HCT116 (cell line): ENCODE data around the gene SLX9. TPM values are rescaled to one million over a fixed set of nuclear protein-coding genes. Genes with fewer than 3 reads are reported as not detected.

Experiments used
- ATAC-seq: fragments of 200-7000 bp; cut with Tn5 transposase; 2 replicates; pipeline ENCODE4 v1.9.1; 2020; ENCODE audit warnings: mild to moderate bottlenecking, moderate library complexity
- BruUV-seq: library from RNA; stranded (reverse); fragments of 400-500 nt; replicated peaks from 2 replicates; lab custom pipeline; 2021; lab: Mats Ljungman, UMichigan
- CTCF ChIA-PET: fragments of 300-600 bp; sonication (Branson Sonifier 250); formaldehyde crosslinking; loops from one replicate; lab custom pipeline; 2021; ENCODE audit warnings: antibody characterized with exemption; lab: Charles Lee
- POLR2A ChIA-PET: fragments of 300-600, 350-600 bp; sonication (Branson Sonifier 250); formaldehyde crosslinking; loops from one replicate; lab custom pipeline; 2021; ENCODE audit warnings: antibody characterized with exemption; lab: Charles Lee
- RAD21 ChIA-PET, 2 experiments: fragments of 300-600 bp; sonication (Branson Sonifier 250); formaldehyde crosslinking; loops; one replicate each; lab custom pipeline; 2023; ENCODE audit warnings: low total read pairs in 2 of 2; ENCODE audit not compliant: uncharacterized antibody in 2 of 2, unreplicated experiment in 2 of 2, low non-redundant PET in 1 of 2; lab: Charles Lee
- DNase-seq: peaks from one replicate; pipeline ENCODE4 v3.0.0-alpha.2; 2010; ENCODE audit warnings: low read depth, low spot score
- H2AFZ ChIP-seq: fragments of 200-600 bp; shearing (Covaris generic), sonication (generic); 2 replicates; pipeline ENCODE4 v1.6.1; 2017; ENCODE audit warnings: low read depth, mixed run types, mixed read lengths, antibody characterized with exemption, low read length; ENCODE audit not compliant: poor library complexity, severe bottlenecking
- H3K27ac ChIP-seq: 2 replicates; pipeline ENCODE4 v1.5.1; 2012; ENCODE audit warnings: low read depth, low read length
- H3K27me3 ChIP-seq: fragments of 200-600 bp; sonication (generic); 2 replicates; pipeline ENCODE4 v1.6.1; 2016; ENCODE audit warnings: mixed run types, low read length, mixed read lengths; ENCODE audit not compliant: insufficient read depth
- H3K36me3 ChIP-seq, 2 experiments: fragments of 200-500 bp in 1 of 2; fragments of 200-600 bp in 1 of 2; sonication (Bioruptor generic) in 1 of 2; sonication (generic) in 1 of 2; 2 replicates each; pipeline versions ENCODE4 v1.5.1 to v1.6.1; 2014 to 2016; ENCODE audit warnings: low read length in 2 of 2, inconsistent platforms in 1 of 2, mixed read lengths in 1 of 2, mixed run types in 1 of 2; ENCODE audit not compliant: insufficient read depth in 2 of 2, control insufficient read depth in 1 of 2
- H3K4me1 ChIP-seq, 2 experiments: fragments of 200-600 bp in 1 of 2; sonication (generic) in 1 of 2; 2 replicates each; pipeline versions ENCODE4 v1.5.1 to v1.6.1; 2012 to 2017; ENCODE audit warnings: low read length in 2 of 2, inconsistent platforms in 1 of 2, mild to moderate bottlenecking in 1 of 2, mixed read lengths in 1 of 2, mixed run types in 1 of 2, moderate library complexity in 1 of 2; ENCODE audit not compliant: insufficient read depth in 2 of 2, control insufficient read depth in 1 of 2
- H3K4me2 ChIP-seq: fragments of 200-600 bp; sonication (generic); 2 replicates; pipeline ENCODE4 v1.6.1; 2017; ENCODE audit warnings: mixed run types, low read length, mixed read lengths
- H3K4me3 ChIP-seq, 2 experiments: fragments of 200-600 bp in 1 of 2; sonication (generic) in 1 of 2; replicated peaks in 1 of 2; 2 replicates each; pipeline ENCODE4 v1.5.1; 2011 to 2016; ENCODE audit warnings: low read length in 2 of 2, control low read depth in 1 of 2, low read depth in 1 of 2, mild to moderate bottlenecking in 1 of 2, mixed read lengths in 1 of 2, mixed run types in 1 of 2
- H3K79me2 ChIP-seq: fragments of 200-600 bp; sonication (generic); 2 replicates; pipeline ENCODE4 v1.6.1; 2017; ENCODE audit warnings: mild to moderate bottlenecking, mixed run types, low read length, moderate library complexity, mixed read lengths; ENCODE audit not compliant: insufficient read depth
- H3K9ac ChIP-seq: fragments of 200-600 bp; sonication (generic); 2 replicates; pipeline ENCODE4 v1.6.1; 2016; ENCODE audit warnings: low read length, mixed read lengths
- H3K9me2 ChIP-seq: fragments of 200-600 bp; sonication (generic), shearing (Covaris generic); 2 replicates; pipeline ENCODE4 v1.6.1; 2017; ENCODE audit warnings: mixed run types, mild to moderate bottlenecking, moderate library complexity; ENCODE audit not compliant: insufficient read depth
- H3K9me3 ChIP-seq, 2 experiments: fragments of 200-500 bp in 1 of 2; fragments of 200-600 bp in 1 of 2; sonication (Bioruptor generic) in 1 of 2; sonication (generic) in 1 of 2; 2 replicates each; pipeline ENCODE4 v1.6.1; 2014 to 2017; ENCODE audit warnings: low read length in 2 of 2, mixed read lengths in 2 of 2, inconsistent platforms in 1 of 2, low read depth in 1 of 2, mild to moderate bottlenecking in 1 of 2, mixed run types in 1 of 2, moderate library complexity in 1 of 2; ENCODE audit not compliant: control insufficient read depth in 1 of 2, insufficient read depth in 1 of 2
- H4K20me1 ChIP-seq: fragments of 200-600 bp; sonication (generic), shearing (Covaris generic); 2 replicates; pipeline ENCODE4 v1.6.1; 2017; ENCODE audit warnings: mixed run types, mild to moderate bottlenecking, moderate library complexity; ENCODE audit not compliant: insufficient read depth
- ATF3 ChIP-seq: IDR thresholded peaks from 2 replicates; pipeline ENCODE4 v1.6.1; 2012
- EGR1 ChIP-seq: IDR thresholded peaks from 2 replicates; pipeline ENCODE4 v1.6.1; 2012; ENCODE audit warnings: low read depth
- ELF1 ChIP-seq: IDR thresholded peaks from 2 replicates; pipeline ENCODE4 v1.6.1; 2012; ENCODE audit warnings: low read depth, borderline replicate concordance
- EZH2 ChIP-seq: fragments of 200-600 bp; sonication (generic); IDR thresholded peaks from 2 replicates; pipeline ENCODE4 v1.6.1; 2017; ENCODE audit warnings: antibody characterized with exemption, mixed run types
- EZH2phosphoT487 ChIP-seq: fragments of 200-600 bp; IDR thresholded peaks from 2 replicates; pipeline ENCODE4 v1.6.1; 2018; ENCODE audit warnings: antibody characterized with exemption, borderline replicate concordance
- FOSL1 ChIP-seq: IDR thresholded peaks from 2 replicates; pipeline ENCODE4 v1.6.1; 2012; ENCODE audit warnings: low read depth
- JUND ChIP-seq: IDR thresholded peaks from 2 replicates; pipeline ENCODE4 v1.6.1; 2012
- MAX ChIP-seq: IDR thresholded peaks from 2 replicates; pipeline ENCODE4 v1.6.1; 2012
- POLR2A ChIP-seq: IDR thresholded peaks from 2 replicates; pipeline ENCODE4 v1.7.0; 2011; ENCODE audit warnings: borderline replicate concordance; ENCODE audit not compliant: insufficient read depth, insufficient read length; ENCODE audit errors: extremely low read depth
- RAD21 ChIP-seq: IDR thresholded peaks from 2 replicates; pipeline ENCODE4 v1.6.1; 2012; ENCODE audit warnings: low read depth, mild to moderate bottlenecking
- REST ChIP-seq: IDR thresholded peaks from 2 replicates; pipeline ENCODE4 v1.6.1; 2012; ENCODE audit warnings: low read depth
- SP1 ChIP-seq: IDR thresholded peaks from 2 replicates; pipeline ENCODE4 v1.6.1; 2012; ENCODE audit warnings: low read depth
- ZFX ChIP-seq: fragments of 450-650 bp; IDR thresholded peaks from 2 replicates; pipeline ENCODE4 v1.6.1; 2017
- ZNF274 ChIP-seq: fragments of 200-500 bp; sonication (Bioruptor generic); IDR thresholded peaks from 2 replicates; pipeline ENCODE4 v1.6.1; 2014; ENCODE audit warnings: mild to moderate bottlenecking, low read depth, low read length, inconsistent platforms
- intact Hi-C: fragments of 100-400 bp; cut with micrococcal nuclease; formaldehyde crosslinking; loops from 2 replicates; pipeline ENCODE4 v1.10.0; 2022
- total RNA-seq: library from RNA; stranded (reverse); gene quantifications from one replicate; pipeline ENCODE4 v1.2.1, GENCODE V29; 2021; ENCODE audit not compliant: unreplicated experiment
- TF ChIP-seq, protein P1 (sequence below), 3 experiments: fragments of 200-600 bp in 1 of 3; sonication (generic) in 1 of 3; IDR thresholded peaks in 2 of 3; conservative IDR thresholded peaks in 1 of 3; 2 replicates each; pipeline ENCODE4 v1.5.1; 2012 to 2017; ENCODE audit warnings: low read depth in 2 of 3, low read length in 2 of 3, antibody characterized with exemption in 1 of 3, borderline replicate concordance in 1 of 3, control low read depth in 1 of 3, mild to moderate bottlenecking in 1 of 3, mixed read lengths in 1 of 3, mixed run types in 1 of 3, moderate library complexity in 1 of 3; ENCODE audit not compliant: insufficient read depth in 1 of 3

Gene SLX9
- total RNA-seq, 1 experiment from 2014 or later = 61.9 TPM

DNA sequence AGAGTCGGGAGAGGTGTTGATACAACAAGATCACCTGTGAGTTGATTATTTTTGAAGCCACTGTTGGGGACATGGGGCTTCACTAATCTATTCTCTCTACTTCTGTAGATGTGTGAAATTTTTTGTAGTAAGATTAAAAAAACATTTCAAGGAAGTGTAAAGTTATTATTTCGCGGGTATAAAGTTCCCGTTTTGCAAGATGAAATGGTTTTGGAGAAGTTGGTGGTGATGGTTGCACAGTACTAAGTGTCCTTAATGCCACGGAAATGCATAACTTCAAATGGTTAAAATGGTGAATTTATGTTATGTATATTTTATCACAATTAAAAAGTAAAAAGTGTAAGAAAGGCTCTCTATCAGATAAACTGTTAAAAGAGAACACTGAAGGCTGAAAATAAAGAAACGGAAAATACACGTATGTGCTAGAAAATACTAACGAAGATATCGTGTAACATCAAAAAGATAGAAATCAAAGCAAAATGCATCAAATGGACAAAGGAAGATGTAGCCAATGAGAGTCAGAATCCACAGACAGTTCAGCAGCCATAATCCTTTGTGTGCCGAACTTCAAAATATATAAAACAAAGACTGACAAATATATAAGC is 16.2 kb upstream of the SLX9 start:
- no peaks in the 10 kb centered on the region for H3K9me3 ChIP-seq
- peaks cover 17 to 23% of the 10 kb centered on the region in 2 experiments for H3K4me1 ChIP-seq
- H3K27me3 ChIP-seq = peaks cover 64% of the 10 kb centered on the region
- no TSS peak for BruUV-seq
- H3K4me3 ChIP-seq = no peak overlapping the region
- TF ChIP-seq EGR1 = no peak
- no peak for TF ChIP-seq ELF1
- no peak for TF ChIP-seq RAD21
- no peaks in the 10 kb centered on the region for H3K36me3 ChIP-seq
- no peaks in the 10 kb centered on the region for H3K79me2 ChIP-seq
- POLR2A ChIA-PET = no interaction called here
- no peak overlapping the region for H2AFZ ChIP-seq
- RAD21 ChIA-PET = no interaction called here
- H3K27ac ChIP-seq = no peak overlapping the region
- no peaks in the 10 kb centered on the region for H4K20me1 ChIP-seq
- intact Hi-C loops = no loop called here
- ATAC-seq = no peak
- no peak overlapping the region for H3K4me2 ChIP-seq
- DNase-seq = no peak
- H3K9me2 ChIP-seq = no peaks in the 10 kb centered on the region
- CTCF ChIA-PET = no interaction called here
- no peak overlapping the region for H3K9ac ChIP-seq

DNA sequence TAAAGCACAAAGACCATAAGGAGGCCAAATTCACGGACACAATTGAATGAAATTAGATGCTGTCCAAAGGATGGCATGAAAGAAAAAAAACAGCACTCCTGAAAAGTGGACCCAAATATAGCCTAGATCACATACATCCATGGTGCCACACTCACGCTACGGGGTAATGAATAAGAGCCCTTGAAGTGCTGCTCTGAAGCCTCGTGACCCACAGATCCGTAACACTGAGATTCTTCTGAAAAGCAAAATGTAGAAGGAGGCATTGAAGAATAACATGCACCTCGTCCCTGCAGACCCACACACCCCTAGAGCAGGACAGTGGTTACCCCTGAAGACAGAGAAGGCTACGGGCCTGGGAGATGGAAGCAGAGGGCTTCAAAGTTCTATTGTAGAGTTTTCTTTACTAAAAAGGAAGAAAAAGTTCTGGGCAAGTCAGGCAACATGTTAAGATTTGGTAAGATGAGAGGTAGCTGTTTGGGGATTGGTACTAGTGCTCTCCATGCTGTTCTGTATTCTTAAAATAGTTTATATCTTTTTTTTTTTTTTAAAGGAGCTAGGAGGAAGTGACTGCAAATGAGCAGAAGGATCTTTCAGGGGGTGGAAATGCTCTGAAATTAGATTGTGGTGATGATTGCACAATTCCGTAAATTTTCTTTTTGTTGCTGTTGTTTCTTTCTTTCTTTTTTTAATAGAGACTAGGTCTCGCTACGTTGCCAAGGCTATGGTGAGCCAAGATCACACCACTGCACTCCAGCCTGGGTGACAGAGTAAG is 15.0 kb upstream of the SLX9 start:
- Histone ChIP-seq H3K79me2 (no peaks in the 10 kb centered on the region), H3K27ac (no peak overlapping the region), H3K27me3 (peaks cover 68% of the 10 kb centered on the region), H3K4me2 (no peak overlapping the region), H3K9me3 (no peaks in the 10 kb centered on the region), H3K36me3 (no peaks in the 10 kb centered on the region), H2AFZ (no peak overlapping the region), H3K4me3 (no peak overlapping the region), H3K9me2 (no peaks in the 10 kb centered on the region), H4K20me1 (no peaks in the 10 kb centered on the region), H3K4me1 (peaks cover 20 to 34% of the 10 kb centered on the region in 2 experiments), H3K9ac (no peak overlapping the region)
- intact Hi-C loops = loop anchor here (5.0 kb wide), 1 partner anchor 32 kb away; no protein-coding TSS in a partner anchor
- ChIA-PET POLR2A (no interaction called here), CTCF (no interaction called here), RAD21 (no interaction called here)
- no TSS peak for BruUV-seq
- ATAC-seq (no peak), DNase-seq (no peak)
- TF ChIP-seq MAX = no peak
- TF ChIP-seq SP1 = no peak
- TF ChIP-seq REST = no peak
- no peak for TF ChIP-seq FOSL1
- no peak for TF ChIP-seq ZNF274
- TF ChIP-seq JUND = no peak
- no peak for TF ChIP-seq EZH2
- TF ChIP-seq, protein P1, sequence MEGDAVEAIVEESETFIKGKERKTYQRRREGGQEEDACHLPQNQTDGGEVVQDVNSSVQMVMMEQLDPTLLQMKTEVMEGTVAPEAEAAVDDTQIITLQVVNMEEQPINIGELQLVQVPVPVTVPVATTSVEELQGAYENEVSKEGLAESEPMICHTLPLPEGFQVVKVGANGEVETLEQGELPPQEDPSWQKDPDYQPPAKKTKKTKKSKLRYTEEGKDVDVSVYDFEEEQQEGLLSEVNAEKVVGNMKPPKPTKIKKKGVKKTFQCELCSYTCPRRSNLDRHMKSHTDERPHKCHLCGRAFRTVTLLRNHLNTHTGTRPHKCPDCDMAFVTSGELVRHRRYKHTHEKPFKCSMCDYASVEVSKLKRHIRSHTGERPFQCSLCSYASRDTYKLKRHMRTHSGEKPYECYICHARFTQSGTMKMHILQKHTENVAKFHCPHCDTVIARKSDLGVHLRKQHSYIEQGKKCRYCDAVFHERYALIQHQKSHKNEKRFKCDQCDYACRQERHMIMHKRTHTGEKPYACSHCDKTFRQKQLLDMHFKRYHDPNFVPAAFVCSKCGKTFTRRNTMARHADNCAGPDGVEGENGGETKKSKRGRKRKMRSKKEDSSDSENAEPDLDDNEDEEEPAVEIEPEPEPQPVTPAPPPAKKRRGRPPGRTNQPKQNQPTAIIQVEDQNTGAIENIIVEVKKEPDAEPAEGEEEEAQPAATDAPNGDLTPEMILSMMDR (IDR thresholded peaks at IDR 0.05 in 2 of 3, conservative IDR thresholded peaks at IDR 0.05 in 1 of 3; ENCODE audit: borderline replicate concordance in 1 of 3, insufficient read depth in 1 of 3, low read depth in 2 of 3, low read length in 2 of 3) = no peak
- no peak for TF ChIP-seq POLR2A
- TF ChIP-seq ATF3 = no peak
- no peak for TF ChIP-seq EZH2phosphoT487
- no peak for TF ChIP-seq ZFX
